Dermis microvascular lymphatic vessel endothelial cell (primary cell): Measurements from ENCODE around the gene GP9. TPM values are rescaled to one million over a fixed set of nuclear protein-coding genes. Genes with fewer than 3 reads are reported as not detected.
"Not testable (repeated sequence)": the region's sequence is repeated elsewhere in the genome, so short reads cannot be mapped to it uniquely, and the experiment has no call there.

Experiments used
- DNase-seq, 2 donors: peaks; one replicate each; pipeline versions ENCODE4 v3.0.0 to v3.0.0-alpha.2; 2010; ENCODE audit warnings: low read depth in 2 of 2
- total RNA-seq: library from RNA; depleted of rRNA; stranded (reverse); fragments of >200 nt; gene quantifications from 2 replicates; pipeline ENCODE4 v1.2.1, GENCODE V29; 2014

The GP9 gene
- total RNA-seq, 1 donor from 2014 or later = not detected

DNA sequence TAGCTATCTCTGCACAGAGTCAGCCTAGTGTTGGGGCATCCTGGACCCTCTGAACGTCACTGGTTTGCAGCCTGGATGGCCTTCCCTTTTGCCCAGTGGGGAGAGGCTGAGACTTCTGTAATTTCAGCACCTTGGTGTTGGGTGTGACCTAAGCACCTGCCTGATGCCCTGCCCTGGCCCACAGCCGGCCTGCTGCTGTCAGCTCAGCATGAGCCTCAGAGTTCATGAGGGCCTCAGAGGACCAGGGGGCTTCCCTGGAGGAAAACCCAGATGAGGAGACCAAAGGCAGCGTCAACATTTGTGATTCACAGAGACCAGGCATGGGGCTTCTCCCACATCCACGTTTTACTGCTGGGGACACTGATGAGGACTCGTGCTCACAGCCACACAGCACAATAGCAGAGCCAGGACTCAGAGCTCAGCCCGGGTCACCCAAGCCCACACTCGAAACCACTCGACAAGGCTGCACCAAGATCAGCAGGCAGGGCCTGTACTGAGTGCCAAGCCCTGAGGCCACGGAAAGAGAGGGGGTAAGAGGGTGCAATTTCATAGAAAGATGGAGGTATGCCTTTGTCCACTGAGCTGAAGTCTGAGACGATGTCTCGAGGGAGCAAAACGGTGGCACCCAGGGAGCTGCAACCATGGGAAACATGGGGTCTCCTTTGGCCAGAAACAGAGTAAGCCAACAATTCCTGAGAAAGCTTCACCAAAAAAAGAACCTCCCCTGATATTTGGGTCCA lies 9.9 kb upstream of the GP9 start:
- no peak for DNase-seq

- DNase-seq = no peak
These were observed 8.7 kb upstream of the GP9 start for GRCh38 chr3:129051871-129052340.

- peak; percentile 76 to 90 for DNase-seq
These were observed 7.9 kb upstream of the GP9 start for GRCh38 chr3:129052675-129053074.

DNA sequence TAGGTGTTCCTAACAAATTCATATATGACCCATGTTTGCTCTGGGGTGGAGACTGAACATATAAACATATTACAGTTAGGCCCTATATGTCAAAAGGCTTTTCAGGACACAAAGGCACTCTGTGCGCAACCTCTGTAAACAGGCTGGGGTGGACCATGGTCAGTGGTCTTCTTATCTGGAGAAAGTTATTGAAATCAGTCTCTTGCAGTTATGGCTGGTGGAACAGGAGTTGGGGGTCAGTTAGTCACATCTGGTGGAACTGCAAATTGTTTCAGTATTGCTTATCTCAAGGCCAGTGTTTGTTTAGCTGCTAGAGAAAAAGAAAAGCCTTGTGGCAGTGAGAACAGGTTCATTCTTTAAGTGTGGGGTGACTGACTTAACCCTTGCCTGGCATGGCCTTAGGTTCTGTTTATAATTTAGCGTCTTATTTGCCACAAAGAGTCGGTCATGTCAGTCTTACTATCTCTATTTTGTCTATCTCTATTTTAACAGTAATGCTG lies 5.9 kb upstream of the GP9 start:
- peak in 1 of 2 donors; percentile 60 for DNase-seq

- no peak for DNase-seq
These were observed 4.0 kb upstream of the GP9 start for GRCh38 chr3:129056451-129057173.

DNA sequence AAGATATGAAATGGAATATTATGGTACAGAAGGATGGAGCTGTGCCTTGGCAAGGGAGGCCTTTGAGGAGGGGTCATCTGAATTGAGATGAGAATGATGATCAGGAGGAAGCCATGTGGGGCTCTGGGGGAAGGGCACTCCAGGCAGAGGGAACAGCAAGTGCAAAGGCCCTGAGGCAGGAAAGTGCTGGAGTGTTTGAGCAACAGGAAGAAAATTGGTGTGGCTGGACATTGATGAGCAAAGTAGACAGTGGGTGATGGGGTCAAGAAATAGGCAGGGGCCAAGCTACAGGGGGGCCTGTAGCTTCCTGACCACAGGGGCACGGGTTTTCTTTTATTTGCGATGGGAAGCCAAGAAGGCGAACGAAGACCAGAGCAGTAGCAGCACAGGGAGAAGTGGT lies 3.3 kb upstream of the GP9 start:
- no peak for DNase-seq

GRCh38 chr3:129058441-129059200 lies 2.0 kb upstream of the GP9 start:
- DNase-seq = no peak

DNA sequence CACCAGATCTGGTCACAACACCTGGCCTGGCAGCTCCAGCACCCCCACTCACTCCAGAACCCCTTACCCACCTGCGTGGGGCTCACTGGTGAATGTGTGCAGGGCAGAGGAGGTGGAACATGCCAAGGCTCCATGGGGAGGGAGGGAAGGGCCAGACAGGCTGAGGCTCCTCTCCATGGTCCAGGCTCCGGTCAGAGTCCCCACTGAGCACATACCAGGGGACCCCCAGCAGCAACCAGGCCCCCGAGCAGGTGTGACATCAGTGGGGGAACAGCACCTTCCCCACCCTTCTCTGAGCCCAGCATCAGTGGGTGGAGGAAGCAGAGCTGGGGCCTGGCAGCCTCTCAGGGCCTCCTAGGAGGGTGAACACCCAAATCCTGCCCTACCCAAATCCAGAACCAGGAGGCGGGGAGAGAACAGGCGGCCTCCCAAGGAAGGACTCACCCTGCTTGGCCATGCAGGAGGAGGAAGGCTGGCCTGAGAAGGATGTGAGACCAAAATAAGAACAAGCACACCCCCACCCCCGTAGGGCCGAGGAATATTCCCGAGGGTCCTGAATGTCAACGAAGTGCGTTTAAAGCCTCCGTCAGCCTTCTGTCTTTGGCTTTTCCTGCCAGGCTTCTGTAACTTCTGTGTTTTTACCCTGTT lies 1.1 kb upstream of the GP9 start:
- no peak for DNase-seq

- DNase-seq = no peak
These were observed 676 bp downstream of the GP9 start for GRCh38 chr3:129061023-129061887.

DNA sequence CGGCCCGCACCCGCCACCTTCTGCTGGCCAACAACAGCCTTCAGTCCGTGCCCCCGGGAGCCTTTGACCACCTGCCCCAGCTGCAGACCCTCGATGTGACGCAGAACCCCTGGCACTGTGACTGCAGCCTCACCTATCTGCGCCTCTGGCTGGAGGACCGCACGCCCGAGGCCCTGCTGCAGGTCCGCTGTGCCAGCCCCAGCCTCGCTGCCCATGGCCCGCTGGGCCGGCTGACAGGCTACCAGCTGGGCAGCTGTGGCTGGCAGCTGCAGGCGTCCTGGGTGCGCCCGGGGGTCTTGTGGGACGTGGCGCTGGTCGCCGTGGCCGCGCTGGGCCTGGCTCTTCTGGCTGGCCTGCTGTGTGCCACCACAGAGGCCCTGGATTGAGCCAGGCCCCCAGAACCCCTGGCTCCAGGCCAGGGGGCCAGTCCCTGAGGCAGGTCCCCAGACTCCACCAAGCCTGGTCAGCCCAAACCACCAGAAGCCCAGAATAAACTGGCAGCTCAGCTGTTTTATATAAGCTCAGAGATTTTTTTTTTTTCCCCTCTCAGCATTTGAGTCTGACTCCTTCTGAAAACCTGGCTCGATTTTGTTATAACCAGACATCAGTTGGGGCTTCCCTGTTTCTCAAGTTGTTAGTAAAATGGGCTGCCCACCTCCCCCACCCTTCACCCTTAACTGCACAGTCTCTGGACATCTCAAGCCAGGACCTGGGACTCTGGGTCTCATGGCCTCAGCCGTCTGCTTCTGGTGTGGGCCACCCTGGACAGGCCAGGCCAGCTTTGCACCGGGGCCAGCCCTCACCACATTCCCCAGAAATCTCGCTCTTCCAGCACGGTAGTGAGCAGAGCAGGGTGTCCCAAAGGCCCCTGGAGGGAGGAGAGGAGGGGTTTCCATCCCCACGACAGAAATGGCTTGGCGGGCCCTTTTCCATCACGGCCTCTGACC lies 1.6 kb downstream of the GP9 start:
- no peak for DNase-seq

DNA sequence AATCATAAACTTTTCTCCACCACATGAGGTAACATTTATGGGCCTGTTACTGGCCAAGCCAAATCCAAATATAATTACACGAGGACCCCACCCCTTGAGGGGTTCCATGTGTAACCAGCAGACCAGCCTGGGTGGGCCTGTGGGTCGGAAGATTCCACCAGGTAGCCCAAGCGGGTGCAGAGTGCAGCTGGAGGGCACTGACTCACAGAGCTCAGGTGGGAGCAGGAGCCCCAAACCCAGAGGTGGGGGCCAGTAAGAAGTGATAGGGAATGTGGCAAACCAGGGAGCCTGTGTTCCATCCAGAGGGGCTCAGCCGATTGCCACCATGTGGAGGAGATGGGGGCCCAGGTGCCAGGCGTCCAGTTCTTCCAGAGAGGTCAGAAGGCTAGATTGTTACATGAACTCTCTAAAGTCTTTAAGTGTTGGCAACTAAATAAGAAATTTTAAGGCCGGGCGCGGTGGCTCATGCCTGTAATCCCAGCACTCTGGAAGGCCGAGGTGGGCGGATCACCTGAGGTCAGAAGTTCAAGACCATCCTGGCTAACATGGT lies 2.6 kb downstream of the GP9 start:
- DNase-seq = no peak

DNA sequence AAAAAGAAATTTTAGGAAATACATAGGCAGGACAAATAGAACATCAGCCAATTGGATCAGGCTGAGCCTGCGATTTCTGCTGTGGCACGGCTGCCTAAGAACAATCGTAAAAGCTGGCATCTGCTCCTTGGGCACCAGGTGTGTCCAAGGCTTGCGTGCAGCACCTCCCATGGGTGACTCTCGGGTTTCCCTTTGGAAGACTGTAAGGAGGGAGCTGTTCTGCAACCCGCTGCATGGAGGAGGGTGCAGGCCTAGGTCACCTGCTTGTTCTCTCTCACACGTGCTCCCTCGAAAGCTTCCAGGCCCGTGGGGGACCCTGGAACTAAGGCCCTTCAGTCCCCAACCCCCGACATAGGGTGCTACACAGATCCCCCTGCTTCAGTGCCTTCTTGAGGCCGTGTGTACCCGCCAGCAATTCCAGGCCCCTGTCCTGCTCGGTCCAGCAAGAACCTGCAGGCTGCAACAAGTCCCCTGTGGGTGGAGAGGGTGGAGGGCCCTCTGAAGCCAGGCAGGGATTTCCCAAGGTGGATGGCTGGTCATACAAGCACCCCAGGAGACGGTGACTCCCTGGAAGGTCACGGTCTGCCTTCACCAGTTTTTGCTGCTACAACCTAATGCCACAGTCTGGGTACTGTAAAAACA lies 3.4 kb downstream of the GP9 start:
- no peak for DNase-seq

GRCh38 chr3:129065016-129065719 lies 4.6 kb downstream of the GP9 start:
- DNase-seq = no peak

DNA sequence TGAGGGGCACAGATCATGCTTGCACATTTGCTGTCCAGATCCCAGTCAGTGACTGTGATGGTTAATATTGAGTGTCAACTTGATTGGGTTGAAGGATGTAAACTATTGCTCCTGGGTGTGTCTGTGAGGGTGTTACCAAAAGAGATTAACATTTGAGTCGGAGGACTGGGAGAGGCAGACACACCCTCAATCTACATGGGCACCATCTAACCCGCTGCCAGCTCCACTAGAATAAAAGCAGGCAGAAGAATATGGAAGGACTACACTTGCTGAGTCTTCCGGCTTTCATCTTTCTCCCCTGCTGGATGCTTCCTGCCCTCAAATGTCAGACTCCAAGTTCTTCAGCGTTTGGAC lies 5.1 kb downstream of the GP9 start:
- DNase-seq = no peak

DNA sequence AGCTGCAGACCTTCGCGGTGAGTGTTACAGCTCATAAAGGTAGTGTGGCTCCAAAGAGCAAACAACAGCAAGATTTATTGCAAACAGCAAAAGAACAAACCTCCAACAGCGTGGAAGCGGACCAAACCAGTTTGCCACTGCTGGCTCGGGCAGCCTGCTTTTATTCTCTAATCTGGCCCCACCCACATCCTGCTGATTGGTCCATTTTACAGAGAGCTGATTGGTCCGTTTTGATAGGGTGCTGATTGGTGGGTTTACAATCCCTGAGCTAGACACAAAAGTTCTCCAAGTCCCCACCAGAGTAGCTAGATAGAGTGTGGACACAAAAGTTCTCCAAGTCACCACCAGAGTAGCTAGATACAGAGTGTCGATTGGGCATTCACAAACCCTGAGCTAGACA lies 7.1 kb downstream of the GP9 start:
- DNase-seq = not testable (repeated sequence)

DNA sequence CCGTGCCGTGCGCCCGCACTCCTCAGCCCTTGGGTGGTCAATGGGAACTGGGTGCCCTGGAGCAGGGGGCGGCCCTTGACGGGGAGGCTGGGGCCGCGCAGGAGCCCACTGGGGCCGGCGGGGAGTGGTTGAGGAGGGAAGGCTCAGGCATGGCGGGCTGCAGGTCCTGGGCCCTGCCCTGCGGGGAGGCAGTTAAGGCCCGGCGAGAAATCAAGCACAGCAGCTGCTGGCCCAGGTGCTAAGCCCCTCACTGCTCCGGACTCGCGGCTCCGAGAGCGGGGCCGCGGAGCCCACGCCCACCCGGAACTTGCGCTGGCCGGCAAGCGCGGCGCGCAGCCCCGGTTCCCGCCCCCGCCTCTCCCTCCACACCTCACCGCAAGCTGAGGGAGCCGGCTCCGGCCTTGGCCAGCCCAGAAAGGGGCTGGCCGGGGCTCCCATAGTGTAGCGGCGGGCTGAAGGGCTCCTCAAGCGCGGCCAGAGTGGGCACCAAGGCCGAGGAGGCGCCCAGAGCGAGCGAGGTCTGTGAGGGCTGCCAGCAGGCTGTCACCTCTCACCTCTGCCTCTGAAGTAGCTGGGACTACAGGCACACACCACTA lies 7.8 kb downstream of the GP9 start:
- peak in 1 of 2 donors; percentile 37 for DNase-seq

DNA sequence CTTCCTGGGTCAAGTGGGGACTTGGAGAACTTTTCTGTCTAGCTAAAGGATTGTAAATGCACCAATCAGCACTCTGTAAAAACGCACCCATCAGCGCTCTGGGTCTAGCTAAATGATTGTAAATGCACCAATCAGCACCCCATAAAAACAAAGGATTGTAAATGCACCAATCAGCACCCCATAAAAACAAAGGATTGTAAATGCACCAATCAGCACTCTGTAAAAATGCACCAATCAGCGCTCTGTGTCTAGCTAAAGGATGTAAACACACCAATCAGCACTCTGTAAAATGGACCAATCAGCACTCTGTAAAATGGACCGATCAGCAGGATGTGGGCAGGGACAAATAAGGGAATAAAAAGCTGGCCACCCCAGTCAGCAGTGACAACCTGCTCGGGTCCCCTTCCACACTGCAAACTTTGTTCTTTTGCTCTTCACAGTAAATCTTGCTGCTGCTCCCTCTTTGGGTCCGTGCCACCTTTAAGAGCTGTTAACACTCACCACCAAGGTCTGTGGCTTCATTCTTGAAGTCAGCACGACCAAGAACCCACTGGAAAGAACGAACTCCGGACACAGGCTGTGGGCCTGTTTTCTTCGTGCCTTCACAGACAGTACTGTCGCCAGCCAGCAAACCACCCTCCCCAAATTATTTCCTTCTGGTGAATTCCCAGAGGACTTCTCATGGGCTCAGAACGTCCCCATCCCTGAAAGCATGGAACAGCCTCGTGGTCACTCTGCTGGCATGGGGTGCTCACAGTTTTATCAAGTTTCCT lies 8.9 kb downstream of the GP9 start:
- DNase-seq = not testable (repeated sequence)
